Activated naive CD4-positive, alpha-beta T cell treated with anti-CD3 and anti-CD28 coated beads, Interleukin-2, amount 10 ng/mL, durations not matched to agents 7 days and 5 days (primary cell): Measurements from ENCODE around the gene LAMA1.

Experiments
- CTCF ChIA-PET: fragments of 350-600 bp; sonication (Branson Sonifier 250); formaldehyde crosslinking; loops from one replicate; lab custom pipeline; 2021; ENCODE audit warnings: antibody characterized with exemption; lab: Charles Lee
- DNase-seq: peaks from one replicate; pipeline ENCODE4 v3.0.0-alpha.2; 2020
- H3K27ac Mint-ChIP-seq: one replicate; pipeline ENCODE4 v1.8.0; 2021; ENCODE audit warnings: mild to moderate bottlenecking, moderate library complexity, mixed read lengths
- H3K27me3 Mint-ChIP-seq: one replicate; pipeline ENCODE4 v1.8.0; 2021; ENCODE audit warnings: mild to moderate bottlenecking, mixed read lengths
- H3K36me3 Mint-ChIP-seq: one replicate; pipeline ENCODE4 v1.8.0; 2021; ENCODE audit warnings: mixed read lengths
- H3K4me1 Mint-ChIP-seq: one replicate; pipeline ENCODE4 v1.8.0; 2021; ENCODE audit warnings: mixed read lengths
- H3K4me3 Mint-ChIP-seq: one replicate; pipeline ENCODE4 v1.8.0; 2021; ENCODE audit warnings: mild to moderate bottlenecking, moderate library complexity, mixed read lengths
- H3K9me3 Mint-ChIP-seq: one replicate; pipeline ENCODE4 v1.8.0; 2021; ENCODE audit warnings: mixed read lengths

Gene LAMA1

DNA sequence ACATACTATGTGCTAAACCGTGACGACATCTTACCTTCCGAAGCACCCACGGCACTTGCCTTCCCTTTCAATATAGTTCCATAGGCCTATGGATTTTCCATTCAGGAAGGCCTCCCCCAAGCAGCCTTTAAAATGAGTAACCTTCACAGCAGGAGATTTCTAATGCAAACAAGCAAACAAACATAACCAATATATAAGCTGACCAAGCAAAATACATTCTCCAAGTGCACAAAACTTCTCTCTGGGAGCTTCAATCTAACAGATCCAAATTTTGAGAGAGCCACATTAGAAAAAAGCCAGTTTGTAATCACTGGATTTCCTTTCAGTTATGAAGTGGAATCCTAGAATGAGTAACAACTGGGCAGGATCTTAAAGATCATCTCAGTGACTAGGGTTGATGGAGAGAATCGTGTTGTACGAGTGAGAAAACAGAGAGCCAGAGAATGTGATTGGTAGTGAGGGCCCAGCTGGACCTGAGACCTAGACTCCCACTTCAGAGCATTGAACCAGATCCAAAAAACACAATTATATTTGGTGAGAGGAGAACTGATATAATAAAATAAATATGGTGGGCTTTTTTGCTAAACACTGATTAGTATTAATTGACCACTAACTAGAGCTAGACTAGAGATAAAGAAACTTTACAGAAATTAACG lies 145.6 kb downstream of the LAMA1 start:
- Mint-ChIP-seq H3K4me1 (no peaks in the 10 kb centered on the region), H3K36me3 (no peaks in the 10 kb centered on the region), H3K27ac (no peak overlapping the region), H3K9me3 (peaks cover 2% of the 10 kb centered on the region), H3K4me3 (no peak overlapping the region), H3K27me3 (no peaks in the 10 kb centered on the region)
- DNase-seq: no peak
- CTCF ChIA-PET: no interaction called here

- no peaks in the 10 kb centered on the region for H3K27me3 Mint-ChIP-seq
- H3K4me1 Mint-ChIP-seq: no peaks in the 10 kb centered on the region
- CTCF ChIA-PET: no interaction called here
- no peaks in the 10 kb centered on the region for H3K9me3 Mint-ChIP-seq
- H3K4me3 Mint-ChIP-seq: no peak overlapping the region
- DNase-seq: no peak
- H3K36me3 Mint-ChIP-seq: no peaks in the 10 kb centered on the region
- H3K27ac Mint-ChIP-seq: no peak overlapping the region
Observed at GRCh38 chr18:6963452-6964097, 154.0 kb downstream of the LAMA1 start.

- Mint-ChIP-seq H3K27me3 (no peaks in the 10 kb centered on the region), H3K27ac (no peak overlapping the region), H3K4me1 (no peaks in the 10 kb centered on the region), H3K9me3 (no peaks in the 10 kb centered on the region), H3K36me3 (no peaks in the 10 kb centered on the region), H3K4me3 (no peak overlapping the region)
- CTCF ChIA-PET: no interaction called here
- DNase-seq: no peak
Observed at GRCh38 chr18:6962571-6963451, 154.8 kb downstream of the LAMA1 start.

DNA sequence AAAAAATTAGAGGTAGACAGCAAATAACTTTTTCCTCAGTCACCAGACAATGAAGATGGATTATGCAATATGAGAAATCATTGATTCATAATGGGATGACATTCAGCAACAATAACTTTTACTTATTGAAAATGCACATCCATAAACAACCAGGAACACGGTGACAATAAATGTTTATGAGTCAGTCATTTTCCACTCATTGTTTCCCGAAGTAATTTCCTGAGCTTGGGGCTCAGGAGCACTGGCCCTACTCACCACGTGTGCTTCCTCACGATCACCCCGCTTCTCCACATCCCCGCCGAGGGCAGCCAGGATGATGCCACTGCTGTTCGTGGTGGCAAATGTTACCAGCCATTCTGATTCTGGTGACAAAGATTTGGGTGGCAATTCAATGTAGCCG lies 156.3 kb downstream of the LAMA1 start:
- H3K4me3 Mint-ChIP-seq: no peak overlapping the region
- CTCF ChIA-PET: no interaction called here
- H3K36me3 Mint-ChIP-seq: no peaks in the 10 kb centered on the region
- no peaks in the 10 kb centered on the region for H3K27me3 Mint-ChIP-seq
- H3K27ac Mint-ChIP-seq: no peak overlapping the region
- no peak for DNase-seq
- no peaks in the 10 kb centered on the region for H3K9me3 Mint-ChIP-seq
- no peaks in the 10 kb centered on the region for H3K4me1 Mint-ChIP-seq

GRCh38 chr18:6960656-6961055 lies 156.9 kb downstream of the LAMA1 start:
- DNase-seq: no peak
- Mint-ChIP-seq H3K27me3 (no peaks in the 10 kb centered on the region), H3K36me3 (no peaks in the 10 kb centered on the region), H3K4me3 (no peak overlapping the region), H3K9me3 (no peaks in the 10 kb centered on the region), H3K27ac (no peak overlapping the region), H3K4me1 (no peaks in the 10 kb centered on the region)
- CTCF ChIA-PET: no interaction called here

GRCh38 chr18:6960124-6960523 lies 157.5 kb downstream of the LAMA1 start:
- CTCF ChIA-PET: no interaction called here
- Mint-ChIP-seq H3K4me1 (no peaks in the 10 kb centered on the region), H3K4me3 (no peak overlapping the region), H3K36me3 (no peaks in the 10 kb centered on the region), H3K9me3 (no peaks in the 10 kb centered on the region), H3K27me3 (no peaks in the 10 kb centered on the region), H3K27ac (no peak overlapping the region)
- no peak for DNase-seq

- no peak for DNase-seq
- Mint-ChIP-seq H3K9me3 (peaks cover 7% of the 10 kb centered on the region), H3K36me3 (no peaks in the 10 kb centered on the region), H3K4me1 (no peaks in the 10 kb centered on the region), H3K27ac (no peak overlapping the region), H3K27me3 (no peaks in the 10 kb centered on the region), H3K4me3 (no peak overlapping the region)
- CTCF ChIA-PET: no interaction called here
Observed at GRCh38 chr18:6959110-6959509, 158.5 kb downstream of the LAMA1 start.

- no peak overlapping the region for H3K4me3 Mint-ChIP-seq
- DNase-seq: no peak
- H3K27me3 Mint-ChIP-seq: no peaks in the 10 kb centered on the region
- H3K27ac Mint-ChIP-seq: no peak overlapping the region
- H3K9me3 Mint-ChIP-seq: peaks cover 19% of the 10 kb centered on the region
- CTCF ChIA-PET: no interaction called here
- H3K36me3 Mint-ChIP-seq: no peaks in the 10 kb centered on the region
- H3K4me1 Mint-ChIP-seq: no peaks in the 10 kb centered on the region
Observed at GRCh38 chr18:6956999-6957398, 160.6 kb downstream of the LAMA1 start.

DNA sequence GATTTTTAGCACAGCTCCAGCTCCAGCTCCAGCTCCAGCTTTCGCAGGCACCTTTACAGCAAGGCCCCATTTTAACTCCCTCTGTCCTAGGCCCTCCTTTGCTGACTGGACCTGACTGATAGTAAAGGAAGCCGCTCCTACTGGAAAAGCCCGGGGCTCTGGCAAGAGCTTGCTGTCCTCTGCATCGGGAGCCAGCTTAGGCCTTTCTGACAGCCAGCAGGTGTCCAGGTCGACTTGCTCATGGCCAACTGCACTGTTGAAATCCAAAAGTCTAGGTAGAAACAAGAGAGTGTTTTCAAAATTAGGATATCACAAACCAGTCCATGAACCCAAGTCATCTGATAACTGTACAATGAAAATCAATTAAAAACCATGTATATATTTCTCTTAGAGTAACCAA lies 161.1 kb downstream of the LAMA1 start:
- Mint-ChIP-seq H3K4me1 (no peaks in the 10 kb centered on the region), H3K36me3 (no peaks in the 10 kb centered on the region), H3K9me3 (peaks cover 23% of the 10 kb centered on the region), H3K27ac (no peak overlapping the region), H3K4me3 (no peak overlapping the region), H3K27me3 (no peaks in the 10 kb centered on the region)
- CTCF ChIA-PET: no interaction called here
- DNase-seq: no peak

DNA sequence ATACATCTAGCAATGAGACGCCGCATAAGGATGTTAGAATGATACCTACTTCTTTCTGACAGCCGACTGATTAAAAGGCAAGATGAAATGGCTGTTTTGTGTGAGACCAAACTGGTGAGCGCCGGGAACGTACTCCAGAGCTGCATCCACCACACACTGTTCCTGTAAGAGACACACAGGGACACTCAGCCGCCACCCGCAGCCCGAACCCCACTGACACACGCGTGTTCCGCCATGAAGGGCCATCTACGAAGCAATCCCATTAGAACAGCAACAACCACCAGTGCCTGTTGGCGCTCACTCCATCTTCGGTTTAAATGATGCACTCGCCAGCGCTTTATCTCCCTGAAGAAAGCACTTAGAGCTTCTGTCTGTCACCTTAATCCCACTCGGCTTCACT lies 162.3 kb downstream of the LAMA1 start:
- CTCF ChIA-PET: no interaction called here

GRCh38 chr18:6954501-6954900 lies 163.1 kb downstream of the LAMA1 start:
- CTCF ChIA-PET: no interaction called here
- H3K4me1 Mint-ChIP-seq: no peaks in the 10 kb centered on the region
- no peaks in the 10 kb centered on the region for H3K27me3 Mint-ChIP-seq
- no peak for DNase-seq
- H3K9me3 Mint-ChIP-seq: peaks cover 25% of the 10 kb centered on the region
- H3K27ac Mint-ChIP-seq: no peak overlapping the region
- no peak overlapping the region for H3K4me3 Mint-ChIP-seq
- no peaks in the 10 kb centered on the region for H3K36me3 Mint-ChIP-seq

More for the DNA sequence above, 162.3 kb downstream of the LAMA1 start:
- H3K36me3 Mint-ChIP-seq: no peaks in the 10 kb centered on the region
- no peak for DNase-seq
- peaks cover 25% of the 10 kb centered on the region for H3K9me3 Mint-ChIP-seq
- H3K4me3 Mint-ChIP-seq: no peak overlapping the region
- H3K27me3 Mint-ChIP-seq: no peaks in the 10 kb centered on the region
- no peak overlapping the region for H3K27ac Mint-ChIP-seq
- H3K4me1 Mint-ChIP-seq: no peaks in the 10 kb centered on the region

DNA sequence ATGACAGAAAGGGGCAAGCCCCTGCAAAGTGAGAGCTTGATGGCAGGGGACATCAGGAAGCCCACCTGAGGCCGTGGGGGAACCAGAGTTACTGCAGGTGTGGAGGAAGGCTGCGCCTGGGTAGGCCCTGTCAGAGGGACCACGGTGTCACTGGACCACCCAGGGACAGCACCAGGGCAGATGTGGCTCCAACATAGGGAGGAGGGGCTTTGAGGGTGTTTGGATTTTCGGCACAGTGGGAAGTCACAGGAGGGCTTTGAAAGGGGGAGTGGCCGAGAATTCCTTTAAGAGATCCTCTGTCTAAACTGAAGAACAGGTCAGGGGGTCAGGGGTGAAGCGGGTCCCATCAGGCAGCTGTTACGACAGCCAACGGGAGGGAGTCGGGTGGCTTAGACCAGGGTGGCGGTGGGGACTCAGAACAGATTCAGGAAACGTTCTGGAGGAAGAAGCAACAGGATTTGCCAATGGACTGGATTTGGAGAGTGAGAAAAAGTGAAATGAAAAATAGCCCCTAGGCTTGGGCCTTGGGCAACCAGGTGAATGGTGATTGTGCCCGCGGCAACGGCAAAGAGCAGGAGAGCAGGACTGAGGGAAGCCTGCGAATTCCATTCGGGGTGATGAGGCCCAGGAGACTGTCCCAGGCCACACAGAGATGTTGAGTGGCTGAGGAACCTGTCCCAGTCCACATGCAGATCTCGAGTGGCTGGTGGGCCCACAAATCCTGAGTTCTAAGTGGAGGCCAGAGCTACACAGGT lies 166.1 kb downstream of the LAMA1 start:
- no peak overlapping the region for H3K27ac Mint-ChIP-seq

DNA sequence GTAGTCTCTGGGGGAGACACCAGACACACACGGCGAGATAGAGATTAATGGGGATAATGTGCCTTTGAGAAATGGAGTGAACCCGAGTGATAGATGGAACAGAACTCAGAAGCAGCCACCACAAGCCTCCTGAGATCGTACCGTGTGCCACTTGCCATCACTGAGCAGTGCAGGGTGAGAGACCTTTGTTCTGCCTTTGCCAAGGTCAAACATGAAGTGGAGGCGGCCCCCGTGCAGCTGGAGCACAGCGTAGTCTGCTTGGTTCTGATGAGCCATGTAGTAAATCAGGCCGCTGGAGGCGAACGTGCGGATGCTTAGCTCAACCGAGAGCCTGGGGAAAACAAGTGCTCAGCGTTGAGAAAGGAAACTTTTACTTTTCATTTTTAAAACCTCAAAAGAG lies 167.0 kb downstream of the LAMA1 start:
- no peak overlapping the region for H3K27ac Mint-ChIP-seq

More for the DNA sequence above, 166.1 kb downstream of the LAMA1 start:
- CTCF ChIA-PET: no interaction called here
- Mint-ChIP-seq H3K27me3 (no peaks in the 10 kb centered on the region), H3K36me3 (no peaks in the 10 kb centered on the region), H3K4me3 (no peak overlapping the region), H3K9me3 (peaks cover 27% of the 10 kb centered on the region), H3K4me1 (no peaks in the 10 kb centered on the region)
- DNase-seq: no peak

More for the DNA sequence above, 167.0 kb downstream of the LAMA1 start:
- Mint-ChIP-seq H3K9me3 (peaks cover 32% of the 10 kb centered on the region), H3K4me3 (no peak overlapping the region), H3K4me1 (no peaks in the 10 kb centered on the region), H3K36me3 (no peaks in the 10 kb centered on the region), H3K27me3 (no peaks in the 10 kb centered on the region)
- CTCF ChIA-PET: no interaction called here
- no peak for DNase-seq
